HepG2 (cell line): ENCODE measurements around the gene ABCC5. TPM values are rescaled to one million over a fixed set of nuclear protein-coding genes. Genes with fewer than 3 reads are reported as not detected.

Source experiments
- AHR ChIP-seq: IDR thresholded peaks from 2 replicates; pipeline ENCODE4 v1.6.1; 2018; ENCODE audit warnings: missing genetic modification reagents, missing compliant biosample characterization
- ATF2 ChIP-seq: sonication (generic); formaldehyde crosslinking; IDR thresholded peaks from 2 replicates; pipeline ENCODE4 v1.4.0; 2020; ENCODE audit warnings: missing genetic modification reagents
- NFKB2 ChIP-seq: sonication (generic); formaldehyde crosslinking; IDR thresholded peaks from 2 replicates; pipeline ENCODE4 v1.4.0; 2020; ENCODE audit warnings: missing genetic modification reagents, borderline replicate concordance
- RORA ChIP-seq: sonication (generic); formaldehyde crosslinking; IDR thresholded peaks from 2 replicates; pipeline ENCODE4 v1.5.0; 2020; ENCODE audit warnings: mild to moderate bottlenecking, missing genetic modification reagents, moderate library complexity
- SMAD1 ChIP-seq: sonication (generic); formaldehyde crosslinking; IDR thresholded peaks from 2 replicates; pipeline ENCODE4 v1.4.0; 2020; ENCODE audit warnings: missing genetic modification reagents, low read depth, mild to moderate bottlenecking, borderline replicate concordance
- U2AF2 ChIP-seq: fragments of 200-400 bp; formaldehyde crosslinking; IDR thresholded peaks from 2 replicates; pipeline ENCODE4 v1.6.1; 2017; ENCODE audit warnings: low read depth, mild to moderate bottlenecking, low read length
- ZBTB3 ChIP-seq: sonication (generic); formaldehyde crosslinking; IDR thresholded peaks from 2 replicates; pipeline ENCODE4 v1.4.0; 2020; ENCODE audit warnings: low read depth, mild to moderate bottlenecking, moderate library complexity, missing genetic modification reagents, borderline replicate concordance
- ZFP41 ChIP-seq: sonication (generic); formaldehyde crosslinking; IDR thresholded peaks from 2 replicates; pipeline ENCODE4 v1.4.0; 2020; ENCODE audit warnings: mild to moderate bottlenecking, missing genetic modification reagents, borderline replicate concordance
- ZNF354B ChIP-seq: sonication (generic); formaldehyde crosslinking; IDR thresholded peaks from 2 replicates; pipeline ENCODE4 v1.8.0; 2022; ENCODE audit warnings: mild to moderate bottlenecking, missing genetic modification reagents
- ZNF407 ChIP-seq: sonication (generic); formaldehyde crosslinking; IDR thresholded peaks from one replicate; pipeline ENCODE4 v1.5.1; 2020; ENCODE audit warnings: mild to moderate bottlenecking, missing genetic modification reagents; ENCODE audit errors: not compliant biosample characterization
- ZNF772 ChIP-seq: sonication (generic); formaldehyde crosslinking; IDR thresholded peaks from 2 replicates; pipeline ENCODE4 v1.5.0; 2020; ENCODE audit warnings: mild to moderate bottlenecking, missing genetic modification reagents
- ZSCAN20 ChIP-seq: sonication (generic); formaldehyde crosslinking; IDR thresholded peaks from 2 replicates; pipeline ENCODE4 v1.4.0; 2020; ENCODE audit warnings: missing genetic modification reagents, mild to moderate bottlenecking, borderline replicate concordance
- polyA plus RNA-seq, 8 experiments: library from polyadenylated mRNA; depleted of rRNA in 3 of 8; stranded (reverse) in 7 of 8; unstranded in 1 of 8; fragments of >200 nt; fragmentation: Illumina TruSeq in 4 of 8; extraction: Trizol in 4 of 8; gene quantifications; 2 replicates each; pipeline versions ENCODE4 v1.2.1 to v1.2.3, GENCODE V29; 2011 to 2016; ENCODE audit warnings: low read depth in 4 of 8, missing spikeins in 1 of 8, mixed read lengths in 1 of 8; ENCODE audit not compliant: insufficient read depth in 1 of 8
- total RNA-seq, 5 experiments: library from RNA; depleted of rRNA; stranded (reverse); fragments of >200 nt; fragmentation: Illumina TruSeq; extraction: Trizol; gene quantifications; 2 replicates each; pipeline ENCODE4 v1.2.3, GENCODE V29; 2016; ENCODE audit warnings: low read depth in 1 of 5

The ABCC5 gene
- total and polyA plus RNA-seq, 2 of the 13 experiments (the other 11 are each of a cell fraction or from before 2014, with no cell fraction given): 12.5 to 12.7 TPM

GRCh38 chr3:183884427-183885296 is 133.0 kb downstream of the ABCC5 start, which contains the start of gene PARL (continued):
- TF ChIP-seq NFKB2 (CRISPR knock-in tag) (peak; percentile 81; the same call in 1 of the 2 replicates), U2AF2 (no peak), RORA (CRISPR knock-in tag) (no peak), AHR (CRISPR knock-in tag) (peak; percentile 95), ZFP41 (CRISPR knock-in tag) (peak; percentile 33; the same call in 1 of the 2 replicates), ATF2 (CRISPR knock-in tag) (peak; percentile 91), ZSCAN20 (no peak), SMAD1 (CRISPR knock-in tag) (peak; percentile 87; the same call in 1 of the 2 replicates), ZNF354B (CRISPR knock-in tag) (no peak), ZNF407 (peak; percentile 90), ZNF772 (CRISPR knock-in tag) (peak; percentile 92), ZBTB3 (CRISPR knock-in tag) (0 out of 2 replicates have a peak, but pooled peaks have one; percentile 73)
